OCI-LY7 (cell line): ENCODE measurements around the gene AGAP3. TPM values are rescaled to one million over a fixed set of nuclear protein-coding genes. Genes with fewer than 3 reads are reported as not detected.

Experiments used
- BruUV-seq: library from RNA; stranded (reverse); fragments of 400-500 nt; replicated peaks from 2 replicates; lab custom pipeline; 2021; lab: Mats Ljungman, UMichigan
- CTCF ChIA-PET: fragments of 300-600 bp; sonication (Branson Sonifier 250); formaldehyde crosslinking; loops from one replicate; lab custom pipeline; 2022; ENCODE audit warnings: antibody characterized with exemption; ENCODE audit not compliant: unreplicated experiment; lab: Charles Lee
- POLR2A ChIA-PET: fragments of 300-600 bp; sonication (Branson Sonifier 250); formaldehyde crosslinking; loops from one replicate; lab custom pipeline; 2022; ENCODE audit warnings: antibody characterized with exemption; lab: Charles Lee
- DNase-seq: peaks from one replicate; pipeline ENCODE4 v3.0.0-alpha.2; 2015; ENCODE audit warnings: low spot score
- H2AFZ ChIP-seq: fragments of 200-600 bp; sonication (generic), shearing (Covaris generic); 2 replicates; pipeline ENCODE4 v1.6.1; 2014; ENCODE audit warnings: mild to moderate bottlenecking, antibody characterized with exemption, low read length, moderate library complexity
- H3K27ac ChIP-seq: fragments of 200-600 bp; sonication (generic); 2 replicates; pipeline ENCODE4 v1.5.1; 2014; ENCODE audit warnings: mixed run types, low read depth, mild to moderate bottlenecking, moderate library complexity, low read length, inconsistent platforms; ENCODE audit not compliant: poor library complexity, severe bottlenecking
- H3K36me3 ChIP-seq: fragments of 200-600 bp; sonication (generic); 2 replicates; pipeline ENCODE4 v1.6.1; 2014; ENCODE audit warnings: mild to moderate bottlenecking, antibody characterized with exemption, low read length, moderate library complexity, mixed read lengths; ENCODE audit not compliant: insufficient read depth
- H3K4me1 ChIP-seq: fragments of 200-600 bp; sonication (generic); 2 replicates; pipeline ENCODE4 v1.5.1; 2014; ENCODE audit warnings: mild to moderate bottlenecking, low read length; ENCODE audit not compliant: insufficient read depth, poor library complexity, severe bottlenecking
- H3K4me2 ChIP-seq: fragments of 200-600 bp; sonication (generic); 2 replicates; pipeline ENCODE4 v1.6.1; 2014; ENCODE audit warnings: mild to moderate bottlenecking, low read length
- H3K4me3 ChIP-seq: fragments of 200-600 bp; sonication (generic); 2 replicates; pipeline ENCODE4 v1.5.1; 2014; ENCODE audit warnings: mild to moderate bottlenecking, low read depth, low read length; ENCODE audit not compliant: poor library complexity, severe bottlenecking
- H3K79me2 ChIP-seq: fragments of 200-600 bp; sonication (generic); 2 replicates; pipeline ENCODE4 v1.6.1; 2016; ENCODE audit warnings: low read depth, mild to moderate bottlenecking, low read length, moderate library complexity, mixed read lengths; ENCODE audit not compliant: insufficient read depth
- H3K9me2 ChIP-seq: fragments of 200-600 bp; sonication (generic); 2 replicates; pipeline ENCODE4 v1.6.1; 2016; ENCODE audit warnings: mild to moderate bottlenecking, low read length, mixed read lengths; ENCODE audit not compliant: insufficient read depth
- H3K9me3 ChIP-seq: fragments of 200-600 bp; sonication (generic); 2 replicates; pipeline ENCODE4 v1.6.1; 2014; ENCODE audit warnings: mild to moderate bottlenecking, mixed run types, low read length, mixed read lengths
- H4K20me1 ChIP-seq: fragments of 200-600 bp; sonication (generic); 2 replicates; pipeline ENCODE4 v1.6.1; 2014; ENCODE audit warnings: mild to moderate bottlenecking, antibody characterized with exemption, low read length, moderate library complexity, mixed read lengths; ENCODE audit not compliant: insufficient read depth
- CTCF ChIP-seq: fragments of 200-600 bp; sonication (generic); conservative IDR thresholded peaks from 2 replicates; pipeline ENCODE4 v1.5.1; 2014; ENCODE audit warnings: mild to moderate bottlenecking, antibody characterized with exemption, low read length, moderate library complexity, mixed read lengths
- EZH2phosphoT487 ChIP-seq: fragments of 200-600 bp; sonication (generic); IDR thresholded peaks from 2 replicates; pipeline ENCODE4 v1.6.1; 2018; ENCODE audit warnings: low read depth, borderline replicate concordance, mild to moderate bottlenecking, mixed run types, antibody characterized with exemption, low read length, moderate library complexity, mixed read lengths
- intact Hi-C: fragments of 100-400 bp; cut with micrococcal nuclease; formaldehyde crosslinking; loops from one replicate; pipeline ENCODE4 v1.10.0; 2022; ENCODE audit not compliant: unreplicated experiment
- total RNA-seq, 2 experiments: library from RNA; depleted of rRNA in 1 of 2; stranded (reverse); fragments of >200 nt in 1 of 2; shearing (Covaris generic) in 1 of 2; gene quantifications; 2 replicates each; pipeline ENCODE4 v1.2.3, GENCODE V29; 2014 to 2022

The AGAP3 gene
- total RNA-seq, 2 experiments from 2014 or later: 4.8 to 30.9 TPM

DNA sequence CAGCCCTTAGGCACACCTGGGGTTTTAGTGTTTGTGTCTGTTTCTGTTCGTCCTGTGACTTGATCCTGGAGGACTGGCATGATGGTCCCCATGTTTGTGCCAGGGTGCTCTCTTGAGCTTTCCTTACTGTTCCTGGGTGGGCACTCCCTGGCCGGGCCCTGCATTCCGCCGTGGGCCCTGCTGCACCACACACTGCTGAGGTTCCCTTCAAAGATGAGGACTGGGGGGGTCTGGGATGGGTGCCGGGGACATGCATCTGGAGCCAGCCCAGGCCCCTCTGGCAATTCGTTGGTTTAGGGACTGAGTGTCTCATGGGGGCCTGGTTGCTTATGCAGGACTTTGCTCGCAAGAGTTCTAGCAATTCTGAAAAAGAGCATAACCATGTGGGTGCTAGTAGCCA is 4.7 kb downstream of the AGAP3 start:
- H3K9me3 ChIP-seq: no peaks in the 10 kb centered on the region
- no peaks in the 10 kb centered on the region; the same call in 1 of the 2 replicates for H4K20me1 ChIP-seq
- TF ChIP-seq CTCF (no peak), EZH2phosphoT487 (no peak)
- H3K4me2 ChIP-seq: no peak overlapping the region
- BruUV-seq: no TSS peak
- CTCF ChIA-PET: no interaction called here
- DNase-seq: no peak
- POLR2A ChIA-PET: no interaction called here
- peaks cover under 1% of the 10 kb centered on the region for H3K4me1 ChIP-seq
- no peaks in the 10 kb centered on the region for H3K79me2 ChIP-seq
- H3K4me3 ChIP-seq: no peak overlapping the region
- no peak overlapping the region for H3K27ac ChIP-seq
- no peaks in the 10 kb centered on the region for H3K9me2 ChIP-seq
- H2AFZ ChIP-seq: no peak overlapping the region
- intact Hi-C loops: loop anchor here (10.0 kb wide), 1 partner anchor 64 kb away; no protein-coding TSS in a partner anchor
- no peaks in the 10 kb centered on the region for H3K36me3 ChIP-seq

DNA sequence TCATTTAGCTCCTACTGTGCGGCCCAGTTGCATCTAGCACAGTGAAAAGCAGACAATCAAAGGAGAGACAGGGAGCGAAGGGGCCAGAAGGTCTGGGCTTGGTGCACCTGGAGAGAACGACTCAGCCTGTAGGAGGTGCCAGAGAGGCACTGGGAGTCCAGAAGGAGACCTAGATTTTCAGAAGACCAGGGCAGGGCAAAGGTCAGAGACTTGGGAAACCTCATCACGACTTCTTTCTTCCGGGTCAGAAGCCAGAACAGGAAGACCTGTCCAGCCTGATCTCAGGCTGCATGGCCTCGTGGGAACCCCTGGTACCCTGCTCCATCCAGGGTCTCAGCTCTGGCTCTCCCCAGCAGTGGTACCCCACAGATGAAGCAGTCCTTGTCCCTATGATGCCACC is 5.2 kb downstream of the AGAP3 start:
- H4K20me1 ChIP-seq: no peaks in the 10 kb centered on the region; the same call in 1 of the 2 replicates
- no peak overlapping the region for H2AFZ ChIP-seq
- intact Hi-C loops: loop anchor here (10.0 kb wide), 1 partner anchor 63 kb away; no protein-coding TSS in a partner anchor
- H3K36me3 ChIP-seq: no peaks in the 10 kb centered on the region
- ChIA-PET CTCF (no interaction called here), POLR2A (no interaction called here)
- H3K4me1 ChIP-seq: no peaks in the 10 kb centered on the region
- no peak overlapping the region for H3K4me3 ChIP-seq
- no peak overlapping the region for H3K4me2 ChIP-seq
- no peaks in the 10 kb centered on the region for H3K79me2 ChIP-seq
- peak; percentile 76 for TF ChIP-seq CTCF
- no peak for TF ChIP-seq EZH2phosphoT487
- no peaks in the 10 kb centered on the region for H3K9me2 ChIP-seq
- no TSS peak for BruUV-seq
- no peaks in the 10 kb centered on the region for H3K9me3 ChIP-seq
- no peak overlapping the region for H3K27ac ChIP-seq
- peak; percentile 42 for DNase-seq

DNA sequence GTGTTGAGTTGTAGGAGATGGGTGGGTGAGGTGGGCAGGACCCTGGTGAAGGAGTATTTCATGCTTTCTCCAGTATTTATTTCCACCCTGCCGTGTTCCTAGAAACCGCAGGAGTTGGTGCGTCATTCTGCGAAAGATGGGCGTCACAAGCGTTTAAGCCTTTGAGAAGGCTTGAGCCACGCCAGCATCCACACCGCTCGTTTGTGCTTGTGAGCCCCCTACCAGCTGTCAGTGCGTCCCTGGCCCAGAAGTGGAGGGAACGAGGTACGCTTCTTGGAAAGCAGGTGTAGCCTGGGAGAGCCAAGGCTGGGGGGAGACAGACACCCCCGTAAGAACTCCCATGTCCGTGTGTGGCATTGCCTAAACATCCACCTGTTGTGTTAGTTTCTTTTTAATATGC is 5.7 kb downstream of the AGAP3 start:
- TF ChIP-seq EZH2phosphoT487 (no peak), CTCF (no peak)
- H3K4me3 ChIP-seq: no peak overlapping the region
- intact Hi-C loops: loop anchor here (10.0 kb wide), 1 partner anchor 63 kb away; no protein-coding TSS in a partner anchor
- no peak for DNase-seq
- H3K9me2 ChIP-seq: no peaks in the 10 kb centered on the region
- ChIA-PET POLR2A (no interaction called here), CTCF (no interaction called here)
- no peaks in the 10 kb centered on the region for H3K4me1 ChIP-seq
- no peaks in the 10 kb centered on the region; the same call in 1 of the 2 replicates for H4K20me1 ChIP-seq
- no peaks in the 10 kb centered on the region for H3K36me3 ChIP-seq
- BruUV-seq: no TSS peak
- no peak overlapping the region for H2AFZ ChIP-seq
- H3K4me2 ChIP-seq: no peak overlapping the region
- no peak overlapping the region for H3K27ac ChIP-seq
- no peaks in the 10 kb centered on the region for H3K9me3 ChIP-seq
- H3K79me2 ChIP-seq: no peaks in the 10 kb centered on the region
